NCI-H1436 treated with DMSO at 0.1 percent for 48 hours (cell line): ENCODE measurements around the gene CYBC1.
A peak's percentile ranks its signal among the peaks of the same experiment; 100 is the strongest.
"Not testable (repeated sequence)": the region's sequence is repeated elsewhere in the genome, so short reads cannot be mapped to it uniquely, and the experiment has no call there.

Experiments
- DNase-seq: peaks from one replicate; lab custom pipeline; 2025; lab: John Stamatoyannopoulos, UW

Gene CYBC1

GRCh38 chr17:82477934-82478333, 27.4 kb upstream of the CYBC1 start:
- no peak for DNase-seq

GRCh38 chr17:82475458-82475857, 24.9 kb upstream of the CYBC1 start:
- no peak for DNase-seq

GRCh38 chr17:82474223-82475010, 23.9 kb upstream of the CYBC1 start:
- DNase-seq: no peak

- no peak for DNase-seq
These were observed 19.5 kb upstream of the CYBC1 start for GRCh38 chr17:82470065-82470464.

- DNase-seq: no peak
These were observed 18.1 kb upstream of the CYBC1 start for GRCh38 chr17:82468692-82469091.

GRCh38 chr17:82465023-82465603, 14.6 kb upstream of the CYBC1 start:
- no peak for DNase-seq

GRCh38 chr17:82464567-82464929, 14.0 kb upstream of the CYBC1 start:
- DNase-seq: no peak

GRCh38 chr17:82463925-82464566, 13.5 kb upstream of the CYBC1 start:
- no peak for DNase-seq

GRCh38 chr17:82463391-82463790, 12.8 kb upstream of the CYBC1 start:
- DNase-seq: no peak

- DNase-seq: no peak
These were observed 11.4 kb upstream of the CYBC1 start for GRCh38 chr17:82461827-82462524.

GRCh38 chr17:82459936-82460335, 9.4 kb upstream of the CYBC1 start:
- not testable (repeated sequence) for DNase-seq

GRCh38 chr17:82458885-82459424, 8.4 kb upstream of the CYBC1 start:
- no peak for DNase-seq

GRCh38 chr17:82458179-82458884, 7.8 kb upstream of the CYBC1 start, which contains the start of gene NARF:
NARF (plus strand) TSS chr17:82458741; CDS start chr17:82458804, 63 bp downstream.
- peak; percentile 96 for DNase-seq

- DNase-seq: peak; percentile 82
These were observed 7.3 kb upstream of the CYBC1 start for GRCh38 chr17:82457929-82458178.

GRCh38 chr17:82457073-82457928, 6.7 kb upstream of the CYBC1 start:
- no peak for DNase-seq

GRCh38 chr17:82453706-82454105, 3.2 kb upstream of the CYBC1 start:
- not testable (repeated sequence) for DNase-seq

GRCh38 chr17:82453151-82453550, 2.6 kb upstream of the CYBC1 start:
- DNase-seq: not testable (repeated sequence)

GRCh38 chr17:82452162-82452561, 1.6 kb upstream of the CYBC1 start:
- no peak for DNase-seq

- DNase-seq: no peak
These were observed 632 bp downstream of the CYBC1 start for GRCh38 chr17:82449883-82450356.

GRCh38 chr17:82449131-82449882, 1.2 kb downstream of the CYBC1 start:
- peak; percentile 82 for DNase-seq
